Testis (tissue), 3 donors: ENCODE measurements around the gene MAP7. TPM values are rescaled to one million over a fixed set of nuclear protein-coding genes. Genes with fewer than 3 reads are reported as not detected.
A peak's percentile ranks its signal among the peaks of the same experiment; 100 is the strongest.

Experiments used
- DNase-seq: peaks from one replicate; pipeline ENCODE4 v3.0.0-alpha.2; 2019
- H3K27ac ChIP-seq, 2 donors: fragments of 200-600 bp; sonication (generic); one replicate each; pipeline ENCODE4 v1.5.1; 2019
- H3K27me3 ChIP-seq: fragments of 200-600 bp; sonication (generic); one replicate; pipeline ENCODE4 v1.5.1; 2019
- H3K36me3 ChIP-seq: fragments of 200-600 bp; sonication (generic); one replicate; pipeline ENCODE4 v1.5.1; 2017; ENCODE audit warnings: low read depth; ENCODE audit errors: missing control alignments
- H3K4me1 ChIP-seq: fragments of 200-600 bp; sonication (generic); one replicate; pipeline ENCODE4 v1.5.1; 2019
- H3K4me3 ChIP-seq, 2 donors: fragments of 200-600 bp; sonication (generic); one replicate each; pipeline ENCODE4 v1.5.1; 2017 to 2019
- H3K9me3 ChIP-seq: fragments of 200-600 bp; sonication (generic); one replicate; pipeline ENCODE4 v1.5.1; 2017
- POLR2A ChIP-seq: fragments of 450-650 bp; IDR thresholded peaks from one replicate; pipeline ENCODE4 v1.6.1; 2017; ENCODE audit warnings: antibody characterized with exemption, mild to moderate bottlenecking, moderate library complexity
- WGBS, 2 donors: methylation state at CpG; one replicate each; pipeline ENCODE4 v1.1.5; 2018; 5-methylcytosine and 5-hydroxymethylcytosine counted together
- intact Hi-C: fragments of 100-400 bp; cut with DNase I; formaldehyde crosslinking; loops from one replicate; pipeline ENCODE4 v1.15.1; 2023; ENCODE audit warnings: low total_unique reads
- polyA plus RNA-seq: library from polyadenylated mRNA; stranded (reverse); fragments of 350-450 nt; fragmentation: Illumina TruSeq; extraction: RNeasy Lipid Tissue Mini Kit (QIAGEN cat#74804); gene quantifications from one replicate; pipeline ENCODE4 v1.2.3, GENCODE V29; 2014; ENCODE audit warnings: low read depth, low replicate concordance; ENCODE audit not compliant: insufficient read depth
- total RNA-seq, 2 donors: library from RNA; depleted of rRNA; stranded (reverse); fragments of >200 nt; gene quantifications; one replicate each; pipeline ENCODE4 v1.2.3, GENCODE V29; 2016
- TF ChIP-seq, protein P1 (sequence below), 3 experiments: fragments of 450-650 bp in 2 of 3; fragments of 200-600 bp in 1 of 3; sonication (generic) in 1 of 3; IDR thresholded peaks; one replicate each; pipeline ENCODE4 v1.5.1; 2016 to 2019; ENCODE audit warnings: antibody characterized with exemption in 3 of 3, mild to moderate bottlenecking in 2 of 3, moderate library complexity in 1 of 3

Gene MAP7
- total and polyA plus RNA-seq, 3 donors from 2014 or later: 38.5 to 61.4 (median 48.7) TPM

DNA sequence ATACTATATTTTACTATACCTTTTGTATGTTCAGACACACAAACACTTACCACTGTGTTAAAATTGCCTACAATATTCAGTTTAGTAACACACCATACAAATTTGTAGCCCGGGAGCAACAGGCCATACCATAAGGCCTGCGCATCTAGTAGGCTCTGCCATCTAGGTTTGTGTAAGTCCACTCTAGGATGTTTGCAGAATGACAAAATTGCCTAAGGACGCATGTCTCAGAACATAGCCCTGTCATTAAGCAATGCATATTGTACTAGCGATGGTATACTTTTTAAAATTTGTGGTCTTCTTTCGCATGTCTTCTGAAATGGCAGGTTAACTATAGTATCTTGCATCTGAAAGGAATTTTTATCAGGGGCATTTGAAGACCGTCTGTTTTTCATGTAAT lies 26.6 kb upstream of the MAP7 start:
- no peak for TF ChIP-seq POLR2A
- H3K4me3 ChIP-seq: no peak overlapping the region
- no peak for DNase-seq
- intact Hi-C loops: no loop called here
- H3K36me3 ChIP-seq: no peaks in the 10 kb centered on the region
- WGBS, 2 donors: 95 to 99% methylated on average over 6 of the region's 6 CpGs
- H3K27me3 ChIP-seq: no peaks in the 10 kb centered on the region
- no peak overlapping the region for H3K27ac ChIP-seq
- H3K9me3 ChIP-seq: no peaks in the 10 kb centered on the region
- H3K4me1 ChIP-seq: no peaks in the 10 kb centered on the region

DNA sequence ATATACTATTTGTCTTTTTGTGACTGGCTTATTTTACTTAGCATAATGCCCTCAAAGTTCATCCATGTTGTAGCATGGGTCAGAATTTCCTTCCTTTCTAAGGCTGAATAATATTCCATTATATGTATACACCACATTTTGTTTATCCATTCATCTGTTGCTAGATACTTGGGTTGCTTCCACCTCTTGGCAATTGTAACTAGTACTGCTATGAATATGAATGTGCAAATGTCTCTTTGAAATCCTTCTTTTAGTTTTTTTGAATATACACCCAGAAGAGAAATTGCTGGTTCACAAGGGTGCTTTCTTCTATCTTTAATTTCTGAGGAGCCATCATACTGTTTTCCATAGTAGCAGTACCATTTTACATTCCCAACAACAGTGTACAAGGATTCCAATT lies 21.3 kb upstream of the MAP7 start:
- TF ChIP-seq, protein P1, sequence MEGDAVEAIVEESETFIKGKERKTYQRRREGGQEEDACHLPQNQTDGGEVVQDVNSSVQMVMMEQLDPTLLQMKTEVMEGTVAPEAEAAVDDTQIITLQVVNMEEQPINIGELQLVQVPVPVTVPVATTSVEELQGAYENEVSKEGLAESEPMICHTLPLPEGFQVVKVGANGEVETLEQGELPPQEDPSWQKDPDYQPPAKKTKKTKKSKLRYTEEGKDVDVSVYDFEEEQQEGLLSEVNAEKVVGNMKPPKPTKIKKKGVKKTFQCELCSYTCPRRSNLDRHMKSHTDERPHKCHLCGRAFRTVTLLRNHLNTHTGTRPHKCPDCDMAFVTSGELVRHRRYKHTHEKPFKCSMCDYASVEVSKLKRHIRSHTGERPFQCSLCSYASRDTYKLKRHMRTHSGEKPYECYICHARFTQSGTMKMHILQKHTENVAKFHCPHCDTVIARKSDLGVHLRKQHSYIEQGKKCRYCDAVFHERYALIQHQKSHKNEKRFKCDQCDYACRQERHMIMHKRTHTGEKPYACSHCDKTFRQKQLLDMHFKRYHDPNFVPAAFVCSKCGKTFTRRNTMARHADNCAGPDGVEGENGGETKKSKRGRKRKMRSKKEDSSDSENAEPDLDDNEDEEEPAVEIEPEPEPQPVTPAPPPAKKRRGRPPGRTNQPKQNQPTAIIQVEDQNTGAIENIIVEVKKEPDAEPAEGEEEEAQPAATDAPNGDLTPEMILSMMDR (IDR thresholded peaks at IDR 0.05): no peak
- TF ChIP-seq POLR2A: no peak
- Histone ChIP-seq H3K4me1 (peaks cover 9% of the 10 kb centered on the region), H3K27ac (no peak overlapping the region), H3K36me3 (no peaks in the 10 kb centered on the region), H3K9me3 (no peaks in the 10 kb centered on the region), H3K27me3 (no peaks in the 10 kb centered on the region), H3K4me3 (no peak overlapping the region)
- intact Hi-C loops: no loop called here
- no peak for DNase-seq

DNA sequence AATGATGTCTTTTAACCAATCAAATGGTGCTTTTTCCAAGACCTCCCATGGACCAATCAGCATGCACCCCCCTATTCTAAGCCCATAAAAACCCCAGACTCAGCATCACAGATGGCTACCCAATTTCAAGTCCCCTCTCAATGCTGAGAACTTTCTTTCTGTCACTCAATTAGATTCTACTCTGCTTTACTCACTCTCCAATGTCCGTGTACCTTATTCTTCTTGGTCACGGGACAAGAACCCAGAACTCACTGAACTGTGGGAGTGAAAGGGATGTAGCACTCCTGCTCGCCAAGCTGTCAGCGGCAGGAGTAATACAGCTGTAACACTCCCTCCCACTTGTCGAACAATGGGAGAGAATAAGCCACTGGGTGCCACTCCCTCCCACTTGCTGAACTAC lies 20.8 kb upstream of the MAP7 start:
- Histone ChIP-seq H3K27me3 (no peaks in the 10 kb centered on the region), H3K36me3 (peaks cover under 1% of the 10 kb centered on the region), H3K9me3 (no peaks in the 10 kb centered on the region), H3K27ac (no peak overlapping the region), H3K4me3 (no peak overlapping the region), H3K4me1 (peaks cover 9% of the 10 kb centered on the region)
- intact Hi-C loops: no loop called here
- 84 to 89% methylated on average over 5 of the region's 5 CpGs for WGBS, 2 donors
- no peak for DNase-seq
- TF ChIP-seq, protein P1 (IDR thresholded peaks at IDR 0.05): no peak
- TF ChIP-seq POLR2A: no peak

DNA sequence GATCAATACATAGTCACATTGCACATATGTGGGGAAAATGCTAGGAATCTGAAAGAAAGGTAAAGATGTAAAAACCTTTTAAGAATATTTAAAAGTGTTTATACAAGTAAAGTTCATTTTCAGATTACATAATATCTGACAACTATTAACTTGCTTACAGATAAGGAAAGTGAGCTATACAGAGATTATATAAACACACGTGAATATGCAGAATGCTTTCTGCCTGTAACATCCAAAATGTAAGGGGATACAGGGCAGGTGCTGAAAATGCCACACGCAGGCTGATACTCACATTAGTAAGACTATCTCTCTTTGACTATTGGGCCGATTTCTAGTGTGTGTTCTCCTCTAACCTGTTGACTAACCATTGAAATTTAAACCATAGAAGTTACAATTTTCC lies 17.9 kb upstream of the MAP7 start:
- 82 to 92% methylated on average over 3 of the region's 3 CpGs for WGBS, 2 donors
- intact Hi-C loops: no loop called here
- Histone ChIP-seq H3K4me3 (no peak overlapping the region), H3K9me3 (no peaks in the 10 kb centered on the region), H3K27ac (no peak overlapping the region), H3K27me3 (no peaks in the 10 kb centered on the region), H3K4me1 (peaks cover 17% of the 10 kb centered on the region), H3K36me3 (peaks cover 5% of the 10 kb centered on the region)
- no peak for DNase-seq
- TF ChIP-seq POLR2A: no peak
- TF ChIP-seq, protein P1 (IDR thresholded peaks at IDR 0.05): no peak

DNA sequence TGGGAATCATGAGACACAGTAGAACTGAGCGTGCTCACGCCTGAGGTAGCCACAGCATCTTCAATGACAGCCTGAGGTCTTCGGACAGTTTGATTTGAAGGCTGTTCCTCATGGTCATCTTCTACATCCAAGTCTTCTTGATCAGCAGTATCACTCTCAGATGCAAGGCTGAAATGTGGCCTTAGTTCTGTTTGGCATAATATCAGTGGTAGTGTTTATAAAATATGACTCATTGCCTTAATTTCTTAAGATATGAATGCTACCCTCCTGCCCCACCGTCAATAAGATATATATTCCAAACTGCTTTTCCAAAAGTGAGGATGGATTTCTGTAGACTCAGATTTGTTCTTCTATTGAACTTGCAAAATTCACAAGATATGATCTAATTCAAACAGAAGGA lies 17.5 kb upstream of the MAP7 start:
- Histone ChIP-seq H3K9me3 (no peaks in the 10 kb centered on the region), H3K4me3 (no peak overlapping the region), H3K36me3 (peaks cover 5% of the 10 kb centered on the region), H3K27ac (peak overlapping the region in 1 of 2 donors; percentile 33), H3K27me3 (no peaks in the 10 kb centered on the region), H3K4me1 (peaks cover 17% of the 10 kb centered on the region)
- no peak for DNase-seq
- intact Hi-C loops: no loop called here
- no peak for TF ChIP-seq POLR2A
- TF ChIP-seq, protein P1 (IDR thresholded peaks at IDR 0.05): no peak
- WGBS, 2 donors: 85 to 93% methylated on average over 4 of the region's 4 CpGs
